ENCODE data around the gene RTN4R.
"Not testable (repeated sequence)": the region's sequence is repeated elsewhere in the genome, so short reads cannot be mapped to it uniquely, and the experiment has no call there.

Gene RTN4R

DNA sequence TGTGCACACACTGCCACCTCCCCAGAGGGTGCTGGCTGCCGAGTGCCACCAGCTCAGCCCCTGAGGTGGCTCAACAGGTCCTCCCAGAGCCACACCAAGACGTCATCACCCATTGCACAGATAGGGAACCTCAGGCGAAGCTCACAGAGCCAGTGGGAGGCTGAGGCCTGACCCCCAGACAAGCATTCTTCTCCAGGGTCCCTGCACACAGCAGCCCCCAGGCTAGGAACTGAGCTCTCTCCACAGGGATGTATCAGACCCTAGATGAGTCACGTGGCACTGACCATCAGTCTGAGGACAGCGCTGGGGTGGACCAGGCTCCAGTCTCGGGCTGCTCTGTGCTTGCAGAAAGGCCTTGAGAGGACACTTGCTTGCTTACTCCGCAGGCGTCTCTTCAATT, 1.6 kb upstream of the RTN4R start:
- not testable (repeated sequence) for DNase-seq

DNA sequence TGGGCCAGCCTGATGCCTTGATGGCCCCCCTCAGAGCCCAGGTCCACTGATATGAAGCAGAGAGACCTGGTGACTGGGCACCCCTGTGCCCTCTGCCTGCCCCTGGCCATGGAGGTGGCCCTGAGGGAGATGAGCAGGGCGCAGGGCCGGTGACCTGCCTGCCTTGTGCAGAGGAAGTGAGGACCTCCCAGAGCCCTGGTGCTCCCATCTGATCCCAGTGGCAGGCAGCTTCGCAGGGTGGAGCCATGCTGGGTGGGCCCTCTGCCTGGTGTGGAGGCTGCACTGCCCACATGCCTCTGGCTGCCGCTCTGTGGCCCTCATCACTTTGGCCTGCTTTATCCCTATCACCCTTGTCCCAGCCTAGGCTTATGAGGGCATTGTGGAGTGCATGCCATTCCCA, 1.1 kb upstream of the RTN4R start:
- DNase-seq, result not testable (repeated sequence)

DNA sequence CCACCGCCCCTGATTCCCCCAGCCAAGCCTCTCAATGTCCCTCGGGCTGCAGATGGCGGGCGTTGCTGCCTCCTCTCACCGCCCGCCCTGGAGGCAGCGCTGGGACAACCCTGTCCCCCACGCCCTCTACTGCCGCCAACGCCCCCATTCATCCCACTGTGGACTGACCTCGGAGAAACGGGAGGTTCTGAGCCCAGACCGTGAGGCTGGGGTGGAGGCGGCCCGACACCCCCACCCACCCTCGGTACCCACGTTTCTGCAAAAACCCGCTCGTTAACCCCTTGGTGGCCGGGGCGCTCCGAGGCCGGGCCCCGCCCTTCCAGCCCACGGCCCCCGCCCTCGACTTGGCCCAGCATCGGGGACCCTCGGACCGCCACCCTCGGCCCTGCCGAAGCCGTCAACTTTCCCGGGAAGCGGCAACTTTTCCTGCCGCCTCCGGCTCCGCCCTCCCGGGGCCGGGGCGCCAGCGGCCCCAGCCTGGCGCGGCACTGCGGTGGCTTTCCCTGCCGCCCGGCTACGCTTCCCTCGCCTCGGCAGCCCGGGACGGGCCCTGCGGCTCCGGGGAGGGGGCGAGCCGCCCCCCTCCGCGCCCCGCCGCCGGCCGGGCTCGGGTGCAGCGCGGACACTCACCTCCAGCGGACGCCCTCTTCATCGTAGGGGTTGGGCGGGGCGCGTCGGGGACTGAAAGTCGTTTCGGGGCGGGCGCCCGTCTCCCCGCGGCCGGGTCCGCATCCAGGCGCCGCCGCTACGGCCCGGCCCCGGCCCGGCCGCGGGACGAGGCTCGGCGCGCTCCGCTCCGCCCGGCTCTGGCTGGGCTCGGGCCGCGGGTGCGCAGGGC, 458 bp downstream of the RTN4R start:
- no peak for DNase-seq

DNA sequence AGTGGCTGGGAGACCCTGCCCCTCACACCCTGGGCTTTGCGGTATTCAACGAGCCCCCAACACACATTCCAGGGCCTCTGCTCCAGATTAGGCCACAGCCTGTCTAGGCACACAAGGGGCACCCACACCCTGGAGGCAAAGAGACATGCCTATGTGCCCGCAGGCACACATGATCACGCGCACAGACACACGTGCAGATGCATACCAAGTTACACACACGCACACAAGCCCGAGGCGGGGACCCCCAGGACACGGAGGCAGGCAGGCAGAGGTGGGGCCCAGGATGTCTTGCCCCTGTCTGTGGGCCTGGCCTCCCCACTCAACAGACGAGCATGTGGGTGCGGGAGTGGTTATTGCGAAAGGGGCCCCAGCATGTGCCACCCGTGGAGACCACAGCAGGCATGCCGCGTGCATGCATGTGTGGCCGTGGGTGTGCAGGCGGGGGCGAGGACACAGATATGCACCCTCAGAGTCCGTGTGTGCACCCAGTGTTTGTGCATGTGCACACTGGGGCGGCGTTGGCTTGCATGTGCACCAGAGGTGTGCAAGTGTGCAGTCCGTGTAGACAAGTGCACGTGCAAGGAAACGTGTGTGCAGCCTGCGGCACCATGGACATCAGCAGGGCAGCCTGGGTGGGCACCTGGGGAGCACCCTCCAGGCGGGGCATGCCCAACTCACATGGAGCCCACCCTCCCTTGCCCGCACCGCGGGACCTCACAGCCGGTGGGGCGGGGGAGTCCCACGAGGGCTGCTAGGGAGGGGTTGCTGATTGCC, 1.3 kb downstream of the RTN4R start:
- not testable (repeated sequence) for DNase-seq

DNA sequence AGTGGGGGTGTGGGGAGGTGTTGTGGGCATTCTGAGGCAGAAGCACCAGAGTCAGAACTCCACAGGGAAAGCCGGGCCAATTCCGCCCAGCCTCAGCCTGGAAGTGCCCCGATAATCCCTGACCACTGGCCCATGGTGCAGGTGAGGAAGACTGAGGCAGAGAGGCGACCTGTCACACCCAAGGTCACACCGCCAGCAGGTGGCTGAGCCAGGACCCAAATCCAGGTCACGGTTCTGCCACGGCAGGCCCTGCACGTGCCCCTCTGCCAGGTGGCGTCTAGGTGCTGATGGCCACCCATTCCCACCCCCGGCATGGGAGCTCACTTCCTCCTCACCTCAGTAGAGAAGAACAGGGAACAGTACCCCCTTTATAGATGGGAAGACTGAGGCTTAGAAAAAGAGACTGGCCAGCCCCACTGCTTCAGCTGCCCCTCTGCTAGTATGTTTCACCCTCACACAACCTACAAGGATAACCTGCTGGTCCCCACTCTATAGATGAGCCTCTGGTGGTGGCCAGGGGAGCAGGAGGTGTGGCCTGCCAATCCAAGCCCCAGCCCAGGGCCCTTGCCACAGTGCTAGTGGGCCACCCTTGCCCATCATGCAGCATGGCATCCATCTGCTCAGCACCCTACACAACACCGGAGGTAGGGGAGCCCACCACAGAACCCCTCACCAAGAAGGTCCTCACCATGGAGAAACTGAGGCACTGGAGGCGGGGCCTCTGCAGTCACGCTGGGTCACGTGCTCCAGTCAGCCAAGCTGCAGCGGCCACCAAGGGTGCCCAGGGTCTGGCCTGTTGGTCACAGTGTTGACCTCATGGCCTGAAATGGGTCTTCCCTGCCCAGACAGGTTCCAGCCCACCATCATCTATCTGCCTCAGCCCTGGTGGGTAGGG, 2.1 kb downstream of the RTN4R start:
- not testable (repeated sequence) for DNase-seq

DNA sequence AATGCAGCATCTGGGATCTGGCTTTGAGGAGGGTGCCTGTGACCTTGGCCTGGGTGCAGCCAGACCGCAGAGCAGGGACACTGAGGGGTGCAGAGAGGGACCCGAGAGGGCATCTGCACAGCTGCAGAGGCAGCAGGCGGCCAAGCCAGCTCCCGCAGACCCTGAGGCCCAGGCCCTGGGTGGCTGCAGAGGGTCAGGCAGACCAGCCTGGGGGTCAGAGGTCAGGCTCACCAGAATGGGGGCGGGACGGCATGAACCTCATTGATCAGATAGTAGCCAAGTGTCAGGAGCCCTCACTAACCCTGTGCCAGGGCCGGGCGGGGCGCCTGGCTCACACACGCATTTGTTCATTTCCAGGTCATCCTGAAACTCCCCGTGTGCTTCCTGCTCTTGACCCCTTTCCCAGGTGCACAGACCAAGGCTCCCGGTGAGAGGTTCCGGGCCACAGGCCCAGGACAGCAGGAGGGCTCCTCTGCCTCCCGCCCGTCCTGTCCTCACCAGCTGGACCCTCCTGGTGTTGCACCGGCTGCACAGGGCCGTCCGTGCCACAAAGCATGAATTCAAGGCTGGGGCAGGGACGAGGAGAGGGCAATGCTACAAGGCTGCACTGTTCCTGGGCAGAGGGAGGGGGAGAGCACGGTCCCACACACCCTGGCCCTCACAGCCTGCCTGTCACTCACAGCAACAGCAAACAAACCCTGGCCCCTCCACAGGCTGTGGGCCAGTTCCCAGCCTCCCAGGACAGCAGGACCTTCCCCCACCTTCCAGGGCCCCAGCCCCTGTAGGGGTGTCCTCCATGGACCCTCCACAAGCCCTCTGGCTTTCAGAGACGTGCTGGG, 3.3 kb downstream of the RTN4R start:
- no peak for DNase-seq

DNA sequence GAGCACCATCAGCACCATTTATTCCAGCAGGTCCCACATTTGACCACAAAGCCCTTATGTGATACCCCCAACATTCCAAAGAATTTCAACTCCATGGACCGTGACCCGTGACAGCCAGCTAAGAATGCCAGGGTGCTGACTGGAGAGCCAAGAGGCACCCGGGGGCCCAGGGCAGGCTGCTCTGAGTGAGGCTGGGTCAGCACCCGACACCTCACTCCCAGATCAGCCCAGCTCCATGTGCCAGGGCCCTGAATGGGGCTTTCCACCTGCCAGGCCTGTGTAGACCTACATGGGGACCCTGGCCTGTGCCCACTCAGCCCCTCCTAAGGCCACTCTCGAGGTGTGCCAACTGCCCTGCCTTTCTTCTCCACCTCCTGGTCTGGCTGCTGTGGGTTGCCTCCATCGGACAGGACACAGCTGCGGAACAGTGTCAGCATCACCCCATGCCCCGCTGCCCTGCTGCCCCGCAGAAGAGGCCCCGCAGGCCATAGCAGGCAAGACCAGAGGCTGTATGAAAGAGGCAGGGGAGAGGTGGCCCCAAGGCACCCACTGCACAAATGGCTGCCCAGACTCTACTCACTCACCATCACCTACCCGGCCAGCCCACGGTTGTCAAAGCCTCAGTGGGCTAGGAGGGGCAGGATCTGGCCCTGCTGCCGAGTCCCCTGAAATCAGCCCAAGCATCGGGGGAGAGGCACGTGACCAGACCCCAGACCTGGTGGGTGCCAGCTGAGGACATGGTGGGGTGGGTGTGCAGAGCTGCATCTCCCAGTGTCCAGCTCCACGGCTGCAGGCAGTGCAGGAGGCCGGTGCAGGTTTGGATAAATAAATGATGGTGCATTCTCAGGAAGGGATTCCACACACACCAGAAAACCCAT, 4.5 kb downstream of the RTN4R start:
- not testable (repeated sequence) for DNase-seq

DNA sequence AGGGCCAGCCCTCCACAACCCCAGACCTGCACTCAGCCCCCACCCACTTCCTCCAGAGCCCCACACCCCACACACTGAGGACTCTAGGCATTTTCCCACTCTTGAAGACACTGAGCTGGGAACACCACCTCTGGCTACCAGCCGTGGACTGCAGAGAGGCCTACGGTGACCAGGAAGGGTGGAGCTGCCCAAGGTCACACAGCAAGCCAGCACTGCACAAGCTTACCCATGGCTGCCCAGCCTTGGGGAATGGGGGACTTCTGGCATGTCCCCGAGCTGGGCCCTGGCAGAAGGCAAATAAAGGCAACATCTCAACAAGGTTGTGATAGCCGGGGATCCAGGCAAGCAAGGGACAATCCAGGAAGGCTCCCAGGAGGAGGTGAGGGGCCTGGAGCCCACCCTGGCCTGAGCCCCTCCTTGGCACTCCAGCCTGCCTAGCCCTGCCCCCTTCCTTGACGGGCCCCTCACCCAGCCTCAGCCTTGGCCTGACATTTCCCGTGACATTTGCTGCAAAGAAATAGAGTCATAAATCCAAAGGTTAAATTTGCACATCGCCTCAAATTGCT, 5.5 kb downstream of the RTN4R start:
- no peak for DNase-seq

DNA sequence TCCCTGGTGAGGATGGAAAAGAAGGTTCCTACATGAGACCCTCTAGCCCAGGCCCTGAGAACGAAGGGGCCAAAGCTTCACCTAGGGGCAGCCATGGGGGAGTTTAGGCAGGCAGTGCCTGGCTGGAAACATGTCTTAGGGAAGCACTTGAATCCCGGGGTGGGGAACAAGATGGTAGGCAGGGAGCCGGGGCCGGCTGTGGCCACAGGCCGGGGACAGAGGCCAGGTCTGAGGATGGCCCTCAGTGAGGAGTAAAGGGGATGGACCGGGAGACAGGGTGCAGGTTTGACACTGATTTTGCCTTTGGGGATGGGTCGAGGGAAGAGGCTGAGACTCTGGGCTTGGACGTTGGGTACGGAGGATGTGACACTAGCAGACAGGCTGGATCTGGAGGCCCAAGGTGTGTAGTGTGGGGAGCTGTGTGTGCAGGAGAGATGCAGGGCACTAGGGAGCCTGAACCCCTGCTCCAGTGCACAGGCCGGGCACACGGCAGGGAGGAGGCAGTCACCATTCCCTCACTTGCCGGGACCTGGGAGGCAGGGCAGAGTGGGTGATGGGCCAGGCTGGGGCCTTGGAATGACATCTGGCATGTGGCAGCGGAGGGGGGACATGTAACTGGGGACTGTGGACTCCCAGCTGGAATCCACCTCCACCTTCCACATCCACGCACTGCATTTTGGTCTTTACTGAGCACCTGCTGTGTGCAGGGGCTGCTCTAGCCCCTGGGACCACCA, 6.1 kb downstream of the RTN4R start:
- DNase-seq, result no peak

DNA sequence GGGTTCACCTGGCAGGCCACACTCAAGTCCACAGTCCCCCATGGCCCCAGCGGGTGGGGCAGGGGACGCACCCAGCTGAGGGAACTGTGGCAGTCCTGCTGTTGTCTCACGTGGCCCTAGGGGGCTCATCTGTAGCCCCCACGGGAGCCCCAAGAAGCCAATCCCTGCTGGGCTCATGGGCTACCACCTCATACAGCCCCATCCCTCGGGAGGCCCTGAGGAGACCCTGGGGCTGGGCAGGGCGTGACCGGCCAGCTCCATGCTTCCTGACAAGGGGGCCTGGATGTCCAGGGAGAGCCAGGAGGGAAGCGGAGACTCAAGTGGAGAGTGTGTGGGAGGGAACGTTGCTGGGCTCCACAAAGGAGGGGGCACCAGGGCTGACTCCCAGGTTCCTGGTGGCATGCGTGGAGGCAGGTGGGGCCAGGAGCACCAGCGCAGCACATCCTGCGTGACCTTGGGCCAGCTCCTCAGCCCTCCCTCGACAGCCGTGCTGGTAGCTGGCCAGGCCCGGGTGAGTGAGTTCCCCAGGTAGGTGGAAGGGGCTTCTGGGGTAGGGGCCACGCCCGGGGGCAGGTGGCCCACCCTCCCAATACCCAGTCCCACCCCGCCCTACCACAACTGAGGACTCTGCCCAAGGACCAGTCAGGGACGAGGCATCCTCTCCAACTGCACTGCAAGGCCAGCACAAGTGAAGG, 7.9 kb downstream of the RTN4R start:
- DNase-seq, result no peak

DNA sequence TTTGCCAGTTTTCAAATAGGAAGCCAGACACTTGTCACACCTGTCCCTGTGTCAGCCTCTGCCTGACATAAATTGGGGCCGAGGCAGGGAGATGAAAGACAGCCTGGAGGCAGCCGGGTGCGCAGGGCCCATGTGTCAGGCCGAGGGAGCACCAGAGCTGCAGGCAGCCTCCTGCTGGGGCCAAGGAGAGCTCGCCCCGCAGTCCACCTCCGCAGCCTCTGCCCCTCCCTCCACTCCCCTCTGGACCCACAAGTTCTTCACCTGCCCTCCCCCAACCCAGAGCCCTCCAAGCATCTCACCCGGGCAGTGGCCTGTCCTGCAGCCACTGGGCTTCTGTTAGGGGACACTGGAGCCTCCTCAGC, 8.8 kb downstream of the RTN4R start:
- no peak for DNase-seq

DNA sequence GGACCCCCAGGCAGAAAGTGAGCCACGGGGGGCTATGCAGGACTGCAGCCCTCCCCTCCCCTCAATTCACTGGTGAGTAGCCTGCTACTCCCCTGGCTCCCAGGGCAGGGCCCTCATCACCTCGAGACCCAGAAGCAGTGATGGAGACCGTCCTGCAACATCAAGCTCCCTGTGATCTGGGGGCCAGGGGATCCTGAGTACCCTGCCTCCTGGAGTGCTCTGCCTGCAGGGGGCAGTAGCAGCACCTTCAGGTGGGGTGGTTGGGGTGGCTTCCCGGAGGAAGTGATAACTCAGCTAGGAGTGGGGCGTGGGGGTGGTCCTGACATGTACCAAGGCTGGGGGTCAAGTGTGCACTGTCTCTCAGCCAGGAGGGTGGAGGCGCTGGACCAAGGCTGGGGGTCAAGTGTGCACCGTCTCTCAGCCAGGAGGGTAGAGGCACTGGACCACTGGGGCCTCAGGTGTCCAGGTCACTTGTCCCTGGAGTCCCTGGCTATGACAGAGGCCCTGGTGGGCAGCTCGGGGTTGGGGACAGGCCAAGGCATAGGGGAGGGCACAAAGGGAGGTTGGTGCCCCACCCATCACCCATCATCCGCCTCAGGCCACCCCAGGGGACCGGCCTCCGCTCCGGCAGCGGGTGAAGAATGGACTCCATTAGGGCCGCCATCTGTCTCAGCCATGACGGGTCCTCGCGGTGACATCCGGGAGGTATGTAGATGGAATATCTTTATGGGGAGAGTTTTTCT, 9.4 kb downstream of the RTN4R start:
- DNase-seq, result no peak

DNA sequence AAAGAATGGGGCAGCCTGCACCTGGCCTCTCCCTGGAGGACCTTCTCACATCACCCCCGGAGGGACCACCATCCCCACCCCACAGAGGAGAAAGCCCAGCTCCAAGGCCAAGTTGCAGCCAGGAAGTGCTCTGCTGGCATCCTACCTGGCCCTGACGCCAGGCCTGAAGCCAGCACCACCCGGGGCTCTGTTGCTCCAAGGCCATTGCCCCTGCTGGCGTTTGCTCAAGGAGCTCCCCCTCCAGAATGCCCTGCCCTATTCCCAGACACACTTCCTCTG, 10.2 kb downstream of the RTN4R start:
- DNase-seq, result no peak

DNA sequence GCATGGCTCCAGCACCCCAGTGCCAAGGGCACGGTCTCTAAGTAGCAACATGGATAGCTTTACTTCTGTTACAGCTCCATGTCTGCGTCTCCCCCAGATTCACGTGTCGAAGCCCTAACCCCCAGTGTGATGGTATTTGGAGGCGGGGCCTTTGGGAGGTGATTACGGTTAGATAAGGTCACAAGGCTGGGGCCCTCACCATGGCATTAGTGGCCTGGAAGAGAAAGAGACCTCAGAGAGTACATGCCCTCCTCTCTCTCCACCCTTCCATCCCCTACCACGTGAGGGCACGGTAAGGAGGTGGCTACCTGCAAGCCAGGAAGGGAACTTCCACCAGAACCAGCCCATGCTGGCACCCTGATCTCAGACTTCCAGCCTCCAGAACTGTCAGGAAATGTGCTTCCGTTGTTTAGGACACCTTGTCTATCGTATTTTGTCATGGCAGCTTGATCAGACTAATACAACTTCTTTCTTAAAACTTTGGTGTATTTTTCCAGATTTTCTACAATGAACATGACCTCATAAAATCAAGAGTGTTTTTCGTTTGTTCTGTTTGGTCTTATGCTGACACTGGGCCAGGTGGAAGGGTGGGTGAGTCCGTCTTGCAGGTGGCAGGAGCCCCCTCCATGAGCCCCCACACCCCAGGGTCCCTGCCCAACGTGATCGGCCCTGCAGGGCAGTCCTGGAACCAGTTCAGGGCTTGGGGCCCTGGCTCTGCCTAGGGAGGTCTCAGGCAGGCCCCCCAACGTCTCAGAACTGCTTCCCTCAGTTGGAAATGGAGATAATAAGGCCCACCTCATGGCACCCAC, 10.7 kb downstream of the RTN4R start:
- no peak for DNase-seq

DNA sequence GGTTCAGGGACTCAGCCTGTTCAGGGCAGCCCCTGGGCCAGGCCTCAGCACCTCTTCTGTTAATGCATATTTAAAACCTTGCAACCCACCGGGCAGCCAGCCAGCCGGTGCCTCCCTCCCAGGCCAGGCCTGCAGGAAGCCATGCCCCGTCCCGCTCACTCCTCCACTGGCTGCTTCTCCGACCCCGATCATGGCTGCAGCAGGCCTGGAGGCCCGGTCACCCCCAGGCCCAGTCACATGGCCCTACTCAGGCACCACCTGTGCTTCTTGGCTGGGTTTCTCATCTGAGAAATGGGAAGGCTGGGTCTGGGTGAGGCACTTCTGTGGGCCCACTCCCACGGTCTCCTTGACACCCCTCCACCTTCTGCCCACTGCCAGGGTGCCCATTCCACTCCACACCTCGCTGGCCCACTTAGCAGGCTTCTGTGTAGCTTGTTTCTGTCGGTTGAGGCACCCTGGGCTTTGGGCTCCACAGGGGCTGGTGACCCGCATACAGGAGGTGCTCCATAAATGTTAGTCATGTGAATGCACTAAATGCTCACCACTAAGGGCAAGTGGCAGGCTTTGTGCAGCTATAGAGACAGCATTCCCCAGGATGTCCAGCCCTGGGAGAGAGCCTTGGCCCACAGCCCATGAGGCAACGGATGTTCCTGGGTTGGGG, 11.4 kb downstream of the RTN4R start:
- no peak for DNase-seq

DNA sequence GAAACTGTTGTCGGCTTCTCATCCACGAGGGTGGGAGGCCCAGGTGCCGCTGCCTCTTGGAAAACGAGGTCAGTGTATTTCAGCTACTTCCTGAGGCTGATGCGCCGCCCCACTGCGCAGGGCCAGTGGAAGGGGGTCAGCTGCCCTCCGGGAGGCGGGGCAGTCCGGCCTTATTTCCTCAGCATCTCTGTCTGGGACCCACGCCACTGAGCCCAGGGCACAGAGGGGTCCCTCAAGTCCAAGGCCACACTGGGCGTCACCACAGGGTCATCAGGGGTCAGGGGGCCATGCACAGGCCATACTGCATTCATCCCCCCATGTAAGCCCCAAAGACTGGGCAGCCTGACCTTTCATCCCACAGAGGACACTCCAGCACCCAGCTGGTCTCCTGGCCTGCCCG, 12.1 kb downstream of the RTN4R start:
- DNase-seq, result no peak

All from fibroblast of upper back skin (primary cell).